T follicular helper cell (primary cell): ENCODE data around the gene SH3RF1.
"Not testable (repeated sequence)": the region's sequence is repeated elsewhere in the genome, so short reads cannot be mapped to it uniquely, and the experiment has no call there.

Experiments used
- DNase-seq: peaks from one replicate; pipeline ENCODE4 v3.0.0-alpha.2; 2020; ENCODE audit warnings: low read depth
- total RNA-seq, 2 experiments: gene quantifications; one replicate each; lab custom pipeline; 2026; lab: John Stamatoyannopoulos, UW

The SH3RF1 gene
- total RNA-seq: 0 to 0.17 reads per million in 2 experiments

GRCh38 chr4:169270810-169271691 lies at the start of gene SH3RF1:
Gene SH3RF1, minus strand, starts transcription at chr4:169270956. Its CDS starts 1,744 bp downstream, at chr4:169269212.
- DNase-seq: no peak

- no peak for DNase-seq
Observed at GRCh38 chr4:169315530-169316343, 45.0 kb upstream of the SH3RF1 start.

- no peak for DNase-seq
Observed at GRCh38 chr4:169314906-169315305, 44.1 kb upstream of the SH3RF1 start.

GRCh38 chr4:169313732-169314131 lies 43.0 kb upstream of the SH3RF1 start:
- DNase-seq: no peak

GRCh38 chr4:169312690-169313422 lies 42.1 kb upstream of the SH3RF1 start:
- DNase-seq: no peak

- DNase-seq: no peak
Observed at GRCh38 chr4:169311643-169312365, 41.0 kb upstream of the SH3RF1 start.

- DNase-seq: no peak
Observed at GRCh38 chr4:169309326-169309967, 38.7 kb upstream of the SH3RF1 start.

GRCh38 chr4:169307576-169307975 lies 36.8 kb upstream of the SH3RF1 start:
- DNase-seq: no peak

- no peak for DNase-seq
Observed at GRCh38 chr4:169305651-169306050, 34.9 kb upstream of the SH3RF1 start.

- no peak for DNase-seq
Observed at GRCh38 chr4:169305173-169305572, 34.4 kb upstream of the SH3RF1 start.

GRCh38 chr4:169295822-169296221 lies 25.1 kb upstream of the SH3RF1 start:
- DNase-seq: no peak

GRCh38 chr4:169293343-169294176 lies 22.8 kb upstream of the SH3RF1 start:
- DNase-seq: no peak

GRCh38 chr4:169287983-169288382 lies 17.2 kb upstream of the SH3RF1 start:
- DNase-seq: not testable (repeated sequence)

- DNase-seq: no peak
Observed at GRCh38 chr4:169286562-169287301, 16.0 kb upstream of the SH3RF1 start.

- no peak for DNase-seq
Observed at GRCh38 chr4:169283114-169283509, 12.4 kb upstream of the SH3RF1 start.

GRCh38 chr4:169282429-169283113 lies 11.8 kb upstream of the SH3RF1 start:
- DNase-seq: no peak

- no peak for DNase-seq
Observed at GRCh38 chr4:169279108-169279507, 8.4 kb upstream of the SH3RF1 start.

GRCh38 chr4:169278624-169279023 lies 7.9 kb upstream of the SH3RF1 start:
- no peak for DNase-seq

GRCh38 chr4:169277838-169278237 lies 7.1 kb upstream of the SH3RF1 start:
- not testable (repeated sequence) for DNase-seq
